T-helper 2 cell treated with Interferon-gamma antibody and Interleukin-4, amounts not matched to agents 100 ng/mL and 5 ng/mL, for 36 hours (primary cell): Measurements from ENCODE around the gene KRTAP10-4. TPM values are rescaled to one million over a fixed set of nuclear protein-coding genes. Genes with fewer than 3 reads are reported as not detected.
"Not testable (repeated sequence)": the region's sequence is repeated elsewhere in the genome, so short reads cannot be mapped to it uniquely, and the experiment has no call there.

ENCODE experiments used
- intact Hi-C: fragments of 100-400 bp; cut with micrococcal nuclease; formaldehyde crosslinking; loops from one replicate; pipeline ENCODE4 v1.15.1; 2023
- total RNA-seq: library from RNA; stranded (reverse); gene quantifications from 2 replicates; pipeline ENCODE4 v1.2.3, GENCODE V29; 2022

KRTAP10-4 gene
- total RNA-seq, 1 donor from 2014 or later: not detected

DNA sequence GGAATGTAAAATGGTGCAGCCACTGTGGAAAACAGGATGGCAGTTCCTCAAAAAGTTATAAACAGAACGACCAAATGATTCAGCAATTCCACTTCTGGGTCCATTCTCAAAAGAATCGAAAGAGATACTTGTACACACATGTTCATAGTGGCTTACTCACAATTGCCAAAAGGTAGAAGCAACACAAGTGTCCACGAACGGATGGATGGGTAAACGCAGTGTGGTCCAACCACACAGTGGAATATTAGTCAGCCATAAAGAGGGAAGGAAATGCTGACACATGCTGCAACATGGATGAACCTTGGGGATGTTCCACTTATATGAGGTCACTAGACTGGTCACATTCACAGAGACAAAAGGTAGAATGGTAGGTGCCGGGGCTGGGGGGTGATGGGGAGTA lies 38.8 kb upstream of the KRTAP10-4 start:
- intact Hi-C loops: no loop called here

DNA sequence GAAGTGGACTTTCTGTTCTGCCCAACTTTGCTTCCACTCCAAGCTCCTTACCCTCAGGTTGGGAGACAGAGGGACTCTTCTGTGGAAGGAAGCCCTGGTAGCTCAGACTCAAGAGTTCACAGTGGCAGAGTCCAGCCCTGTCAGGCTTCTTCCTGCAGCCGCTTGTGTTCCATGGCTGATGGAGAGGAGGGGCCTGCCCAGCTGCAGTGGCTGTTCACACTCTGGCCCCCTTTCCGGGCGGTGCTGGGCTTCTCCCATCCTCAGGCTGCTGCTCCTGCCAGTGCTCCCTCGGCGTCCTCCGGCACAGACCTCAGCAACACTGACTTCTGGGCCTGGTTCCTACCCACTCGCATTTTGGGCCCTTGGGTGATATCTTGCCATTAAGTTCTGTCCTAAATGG lies 37.6 kb upstream of the KRTAP10-4 start:
- intact Hi-C loops: no loop called here

DNA sequence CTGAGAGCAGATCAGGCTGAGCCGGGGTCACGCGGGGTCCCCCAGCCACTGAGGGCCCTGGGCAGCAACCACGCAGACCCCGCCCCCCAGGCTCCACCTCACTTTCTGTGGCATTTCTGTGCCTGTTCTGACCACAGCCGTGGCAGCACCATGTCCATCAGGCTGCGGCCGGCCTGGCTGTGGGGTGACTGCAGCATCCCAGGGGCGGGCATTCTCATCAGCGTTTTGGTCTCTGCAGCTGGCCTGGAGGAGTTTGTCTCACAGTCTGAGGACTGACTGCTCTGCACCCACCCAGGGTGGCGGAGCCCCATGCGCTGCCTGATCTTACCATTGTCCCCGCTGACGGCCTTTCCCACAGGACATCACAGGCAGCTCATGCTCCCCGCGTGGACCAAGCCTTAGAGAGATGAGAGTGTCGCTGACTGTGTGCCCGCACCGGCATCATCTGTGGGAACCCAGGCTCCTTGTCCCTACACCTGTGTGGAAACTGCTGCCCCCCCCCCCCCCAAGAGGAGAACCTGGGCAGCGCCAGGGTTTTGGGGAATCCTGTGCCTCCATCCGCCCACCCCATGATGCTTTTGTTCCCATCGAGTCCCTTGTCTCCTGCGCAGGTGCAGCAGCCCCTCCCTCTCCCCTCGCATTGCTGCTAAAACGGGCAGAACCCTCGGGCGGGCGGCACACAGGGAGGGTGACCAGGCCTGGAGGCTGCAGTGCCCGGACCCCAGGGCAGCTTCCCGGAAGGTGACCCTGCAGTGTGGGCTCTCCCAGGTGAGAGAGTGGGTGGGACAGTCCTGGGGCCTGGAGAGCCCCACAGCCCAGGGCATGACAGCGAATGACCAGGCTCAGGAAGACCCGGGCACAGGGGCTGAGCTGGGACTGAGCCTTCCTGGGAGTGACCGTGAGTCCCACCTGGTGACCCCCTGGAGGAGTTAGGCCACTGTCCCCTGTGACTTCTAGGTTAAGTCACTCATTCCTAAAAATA lies 35.3 kb upstream of the KRTAP10-4 start:
- intact Hi-C loops: no loop called here

DNA sequence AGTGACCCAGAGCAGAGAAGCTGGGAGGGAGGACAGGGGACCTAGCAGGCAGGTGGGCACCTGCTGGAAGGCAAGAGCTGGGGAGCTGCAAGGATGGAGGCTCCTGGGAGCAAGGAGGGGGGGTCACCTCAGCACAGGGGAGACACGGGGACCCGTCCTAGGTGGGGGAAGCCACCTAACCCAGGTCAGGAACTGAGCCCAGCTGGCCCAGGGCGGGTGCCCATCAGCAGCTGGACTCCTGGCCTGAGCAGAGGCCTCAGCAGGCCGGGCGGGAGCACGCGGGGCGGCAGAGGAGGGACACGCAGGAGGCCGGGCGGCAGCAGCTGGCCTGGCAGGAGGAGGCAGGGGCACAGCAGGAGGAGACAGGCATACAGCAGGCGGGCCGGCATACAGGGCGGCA lies 34.5 kb upstream of the KRTAP10-4 start:
- intact Hi-C loops: no loop called here

DNA sequence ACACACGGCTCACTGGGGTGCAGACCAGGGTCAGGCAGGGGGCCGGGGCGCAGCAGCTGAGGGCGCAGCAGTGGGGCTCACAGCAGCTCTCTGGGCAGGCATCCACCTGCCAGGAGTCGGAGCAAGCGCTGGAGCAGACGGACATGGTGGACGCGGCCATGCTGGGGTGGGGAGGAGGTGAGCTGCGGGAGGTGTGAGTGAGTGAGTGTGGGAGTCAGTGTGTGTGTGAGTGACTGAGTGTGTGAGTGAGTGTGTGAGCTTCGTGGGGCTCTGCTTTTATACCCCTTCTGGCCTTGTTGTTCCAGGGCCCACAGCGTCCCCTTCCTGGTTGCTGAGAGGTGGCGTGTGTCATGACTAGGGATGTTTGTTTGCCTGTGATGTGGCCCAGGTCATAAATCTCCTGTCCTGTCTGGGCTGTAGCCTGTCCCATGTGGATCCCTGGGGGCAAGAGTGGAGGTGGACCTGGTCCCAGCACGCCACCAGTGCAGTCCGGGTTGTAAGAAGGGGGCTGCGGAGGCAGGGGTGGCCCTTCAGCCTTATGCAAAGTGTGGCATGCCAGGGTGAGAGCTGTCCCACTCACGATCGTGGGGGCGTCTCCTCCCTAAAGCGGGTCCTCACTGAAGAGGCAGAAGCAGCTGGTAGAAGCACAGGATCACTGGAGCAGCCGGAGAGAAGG lies 33.4 kb upstream of the KRTAP10-4 start, which contains the start of gene KRTAP10-1:
Gene KRTAP10-1 (minus strand): TSS at position 205 of the 676 bp plus-strand sequence. CDS start 45 bp downstream, at position 160.
- intact Hi-C loops: no loop called here

DNA sequence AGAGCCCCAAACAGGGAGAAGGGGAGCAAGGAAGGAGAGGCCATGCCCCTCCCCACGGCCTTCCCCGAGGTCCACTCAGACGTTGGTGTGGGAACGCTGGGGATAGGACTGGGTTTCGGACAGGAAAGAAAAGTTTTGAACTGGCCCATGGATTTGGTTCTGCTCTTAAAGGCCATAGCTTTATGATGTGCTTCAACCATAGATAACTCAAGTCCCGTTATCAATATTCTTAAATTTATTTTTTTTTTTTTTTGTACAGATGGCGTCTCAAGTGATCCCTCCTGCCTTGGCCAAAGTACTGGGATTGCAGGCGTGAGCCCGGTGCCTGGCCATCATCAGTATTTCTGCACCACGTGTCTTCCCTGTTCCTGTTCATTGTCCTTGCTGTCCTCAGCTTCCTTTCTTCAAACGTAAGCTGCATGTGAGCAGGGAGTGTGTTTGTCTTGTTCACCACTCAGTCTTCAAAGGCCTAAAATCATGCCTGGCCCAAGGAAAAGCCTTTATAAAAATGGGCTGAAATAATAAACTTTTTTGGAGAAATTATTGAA lies 32.7 kb upstream of the KRTAP10-4 start:
- intact Hi-C loops: no loop called here

DNA sequence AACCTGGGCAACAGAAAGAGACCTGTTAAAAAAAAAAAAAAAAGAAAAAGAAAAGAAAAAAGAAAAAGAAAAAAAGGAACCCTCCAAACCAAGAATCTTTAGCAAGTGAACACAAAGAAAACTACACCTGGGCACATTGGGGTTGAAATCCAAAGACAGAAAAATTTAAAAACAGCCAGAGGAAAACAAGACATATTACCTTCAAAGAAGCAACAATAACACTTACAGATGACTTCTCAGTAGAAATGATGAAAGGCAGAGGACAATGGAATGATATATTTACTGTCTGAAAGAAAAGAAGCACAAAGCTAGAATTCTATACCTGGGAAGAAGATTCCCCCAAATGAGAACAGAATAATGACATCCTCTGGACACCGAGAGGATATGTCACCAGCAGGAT lies 30.8 kb upstream of the KRTAP10-4 start:
- intact Hi-C loops: no loop called here

DNA sequence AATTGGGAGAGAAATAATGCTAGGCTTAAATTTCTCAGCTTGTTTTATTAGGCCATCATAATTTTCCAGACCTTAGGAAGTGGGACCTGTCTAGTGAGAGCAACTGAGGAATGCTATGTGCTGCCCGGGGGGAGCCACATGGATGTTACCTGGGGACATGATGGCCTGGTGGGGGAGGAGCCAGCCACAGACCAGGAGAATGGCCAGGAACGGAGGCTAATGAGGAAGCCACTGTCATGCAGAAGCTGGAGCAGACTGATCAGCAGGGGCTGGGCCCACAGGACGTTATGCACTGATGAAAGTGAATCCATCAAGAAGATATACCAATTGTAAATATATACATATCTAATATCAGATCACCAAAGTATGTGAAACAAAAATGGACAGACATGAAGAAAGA lies 29.0 kb upstream of the KRTAP10-4 start:
- intact Hi-C loops: no loop called here

DNA sequence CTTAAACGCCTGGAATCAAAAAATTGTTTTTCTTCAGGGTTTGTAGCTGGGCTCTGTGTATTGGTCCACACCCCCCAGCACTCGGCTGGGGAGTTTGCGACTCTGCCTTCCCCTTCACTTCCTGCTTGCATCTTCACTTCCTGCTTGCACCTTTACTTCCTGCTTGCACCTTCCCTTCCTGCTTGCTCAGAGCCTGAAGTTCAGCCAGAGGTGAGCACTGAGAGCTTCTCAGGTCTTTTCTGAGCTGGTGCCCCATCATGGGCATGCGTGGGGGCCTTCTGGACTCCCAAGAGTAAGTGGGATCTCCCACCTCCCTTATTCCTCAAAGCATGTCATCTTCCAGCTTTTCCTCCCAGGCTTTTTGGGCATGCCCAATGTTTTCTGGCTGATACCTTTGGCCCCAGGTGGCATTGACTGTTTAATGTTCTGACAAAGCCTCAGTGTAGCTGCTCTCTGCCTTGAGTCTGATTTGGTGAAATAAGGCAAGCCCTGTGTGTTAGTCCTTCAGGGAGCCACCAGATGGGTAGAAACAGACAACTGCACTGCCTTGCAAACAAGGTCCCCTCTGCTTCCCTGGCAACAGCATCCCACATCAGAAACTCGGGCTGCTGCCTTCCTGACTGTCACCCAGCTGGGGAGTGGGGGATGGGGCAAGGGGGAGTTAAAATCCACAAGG lies 25.7 kb upstream of the KRTAP10-4 start:
- intact Hi-C loops: no loop called here

DNA sequence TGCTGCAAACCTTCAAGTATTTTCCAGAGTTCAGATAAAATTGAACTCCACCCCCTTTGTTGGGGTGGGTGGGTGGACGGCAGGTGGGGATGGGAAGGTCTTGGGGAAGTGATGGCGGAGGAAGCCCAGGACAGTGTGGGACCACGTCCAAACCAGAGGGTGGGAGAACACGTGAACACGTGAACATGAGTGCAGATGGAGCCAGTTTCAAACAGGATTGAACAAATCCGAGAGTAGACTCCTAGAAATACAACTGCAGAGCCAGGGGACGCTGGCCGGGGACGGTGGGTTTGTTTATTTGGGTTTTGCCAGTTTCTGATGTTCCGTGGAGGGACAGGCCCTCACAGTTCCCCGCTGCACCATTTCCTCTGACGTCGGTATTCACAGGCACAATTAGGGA lies 25.1 kb upstream of the KRTAP10-4 start:
- intact Hi-C loops: no loop called here

DNA sequence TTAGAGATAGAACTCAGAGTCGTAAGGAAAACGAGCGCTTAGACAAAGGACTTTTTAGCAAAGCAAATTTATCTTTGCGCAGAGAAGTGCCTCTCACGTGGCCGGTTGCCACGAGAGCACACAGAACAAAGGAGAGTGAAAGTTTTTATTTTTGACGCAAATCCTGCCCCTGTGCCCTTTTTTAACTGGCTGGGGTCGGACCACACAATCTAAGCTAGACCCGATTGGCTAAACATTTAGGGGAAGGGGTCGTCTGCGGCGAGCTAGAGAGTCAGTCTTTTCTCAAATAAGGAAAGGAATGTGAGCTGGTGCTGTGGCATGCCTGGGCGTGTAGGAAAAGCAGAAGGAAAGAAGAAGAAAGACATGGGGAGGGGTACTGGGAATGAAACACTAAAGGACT lies 24.6 kb upstream of the KRTAP10-4 start:
- intact Hi-C loops: no loop called here

DNA sequence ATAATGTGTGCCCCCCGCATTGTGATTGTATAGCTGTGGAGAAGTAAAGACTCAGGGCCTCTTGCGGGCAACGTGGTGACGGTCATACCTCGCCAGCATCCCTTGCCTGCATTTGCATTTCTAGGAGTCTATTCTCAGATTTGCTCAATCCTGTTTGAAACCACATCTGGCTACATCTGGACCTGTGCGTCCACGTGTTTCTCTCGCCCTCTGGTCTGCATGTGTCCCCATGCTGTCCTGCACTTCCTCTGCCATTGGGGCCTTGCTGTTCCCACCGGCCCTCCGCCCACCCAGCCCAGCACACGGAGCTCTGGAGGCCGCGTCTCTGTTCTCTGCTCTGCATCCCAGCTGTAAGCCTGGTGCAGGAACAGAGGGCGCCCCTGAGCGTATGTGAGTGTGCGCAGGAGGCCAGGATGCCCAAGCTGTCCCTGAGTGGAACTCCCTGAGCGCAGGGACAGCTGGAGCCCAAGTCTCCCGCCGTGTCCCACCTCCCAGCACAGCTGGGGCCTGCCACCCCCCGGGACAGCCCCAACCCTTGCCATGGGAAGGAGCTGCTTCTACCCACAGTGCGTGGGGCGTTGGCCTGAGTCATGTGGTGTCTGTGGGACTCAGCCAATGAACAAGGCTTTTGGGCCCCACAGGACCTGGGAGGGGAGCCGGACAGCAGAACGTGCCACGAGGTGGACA lies 23.9 kb upstream of the KRTAP10-4 start:
- intact Hi-C loops: no loop called here

DNA sequence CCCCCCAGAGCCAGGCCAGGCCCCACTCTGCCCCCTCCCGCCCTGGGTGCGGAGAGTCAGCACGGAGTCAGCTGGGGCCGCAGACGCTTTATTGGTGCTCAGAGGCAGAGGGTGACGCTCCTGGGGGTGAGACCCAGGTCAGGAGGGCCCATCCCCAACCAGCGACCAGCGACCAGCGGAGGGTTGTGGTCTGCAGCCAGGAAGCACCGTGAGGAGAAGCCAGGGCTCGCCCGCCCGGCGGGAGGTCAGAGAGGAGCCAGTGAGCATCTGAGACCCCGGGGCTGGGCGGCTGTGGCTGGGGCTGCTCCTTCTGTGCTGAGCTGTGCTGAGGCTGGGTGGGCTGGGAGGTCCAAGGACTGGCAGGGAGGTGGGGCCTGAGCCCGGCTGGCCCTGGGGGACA lies 23.2 kb upstream of the KRTAP10-4 start:
- intact Hi-C loops: not testable (repeated sequence)

DNA sequence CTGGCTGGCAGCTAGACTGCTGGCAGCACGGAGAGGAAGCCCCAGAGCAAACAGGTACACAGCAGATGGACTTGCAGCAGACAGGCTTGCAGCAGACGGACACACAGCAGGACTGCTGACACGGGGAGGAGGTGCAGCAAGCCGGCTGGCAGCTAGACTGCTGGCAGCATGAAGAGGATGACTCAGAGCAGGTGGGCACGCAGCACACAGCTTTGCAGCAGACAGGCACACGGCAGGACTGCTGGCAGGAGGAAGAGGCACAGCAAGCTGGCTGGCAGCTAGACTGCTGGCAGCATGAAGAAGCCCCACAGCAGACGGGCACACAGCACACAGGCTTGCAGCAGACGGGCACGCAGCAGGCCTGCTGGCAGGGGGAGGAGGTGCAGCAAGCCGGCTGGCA lies 22.7 kb upstream of the KRTAP10-4 start:
- intact Hi-C loops: no loop called here

DNA sequence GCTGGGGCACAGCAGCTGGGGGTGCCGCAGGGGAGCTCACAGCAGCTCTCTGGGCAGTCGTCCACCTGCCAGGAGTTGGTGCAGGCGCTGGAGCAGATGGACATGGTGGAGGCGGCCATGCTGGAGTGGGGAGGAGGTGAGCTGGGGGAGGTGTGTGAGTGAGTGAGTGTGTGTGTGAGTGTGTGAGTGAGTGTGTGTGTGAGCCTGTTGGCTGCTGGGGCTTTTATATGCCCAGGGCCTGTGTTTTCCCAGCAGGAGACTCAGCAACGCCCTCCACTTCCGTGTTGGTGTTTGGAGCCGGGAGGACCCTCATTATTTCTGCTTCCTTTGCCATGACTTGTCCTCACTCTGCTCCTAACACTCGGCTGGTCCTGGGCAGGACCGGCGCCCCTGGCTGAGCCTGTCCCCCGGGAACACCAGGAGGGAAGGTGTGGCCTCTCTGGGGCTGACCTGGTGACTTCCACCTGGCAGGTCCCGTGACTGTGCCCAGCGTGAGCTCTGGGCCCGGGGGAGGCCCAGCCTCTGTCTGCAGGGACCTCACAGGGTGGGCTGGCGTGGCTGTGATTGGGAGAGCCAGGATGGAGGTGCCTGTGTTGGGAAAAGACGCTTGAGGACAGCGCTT lies 22.1 kb upstream of the KRTAP10-4 start, which contains the start of gene KRTAP10-2:
Gene KRTAP10-2 (minus strand): TSS at position 166 of the 622 bp plus-strand sequence. CDS start 47 bp downstream, at position 119.
- intact Hi-C loops: no loop called here

DNA sequence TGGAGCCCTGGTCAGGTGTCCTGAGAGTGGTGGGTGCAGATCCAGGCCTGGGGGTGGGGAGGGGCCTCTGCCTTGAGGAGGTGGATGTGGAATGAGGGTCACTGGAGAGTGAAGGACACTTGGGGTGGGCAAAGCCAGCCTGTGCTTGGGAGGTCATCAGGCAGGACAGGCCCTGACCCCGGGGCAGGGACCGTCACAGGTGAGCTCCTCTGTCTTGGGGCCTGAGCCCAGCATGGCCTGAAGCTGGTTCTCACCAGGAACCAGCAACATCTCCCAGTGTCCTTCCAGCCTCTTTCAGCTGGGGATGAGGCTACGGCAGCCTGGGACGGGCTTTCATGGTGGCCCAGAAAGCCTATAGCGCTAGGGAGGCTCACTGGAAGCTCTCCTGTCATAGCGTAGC lies 21.4 kb upstream of the KRTAP10-4 start:
- intact Hi-C loops: no loop called here

DNA sequence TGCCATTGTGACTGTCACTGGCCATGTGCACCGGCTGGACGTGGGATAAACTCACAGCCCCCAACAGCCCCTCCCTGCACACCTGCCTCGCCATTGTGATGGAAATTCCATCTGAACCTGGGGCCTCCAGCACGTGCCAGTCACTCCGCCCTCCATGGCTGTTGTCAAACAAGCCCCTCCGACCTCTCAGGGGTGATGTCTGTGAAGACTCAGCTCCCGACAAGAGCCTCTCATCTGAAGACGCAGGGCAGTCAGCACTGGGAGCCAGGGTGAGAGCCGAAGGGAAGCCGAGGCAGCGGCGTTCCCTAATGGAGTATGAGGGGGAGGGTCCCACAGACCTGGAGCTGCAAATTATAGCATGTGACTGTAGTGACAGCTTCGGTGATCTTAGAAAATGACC lies 20.8 kb upstream of the KRTAP10-4 start:
- intact Hi-C loops: no loop called here

DNA sequence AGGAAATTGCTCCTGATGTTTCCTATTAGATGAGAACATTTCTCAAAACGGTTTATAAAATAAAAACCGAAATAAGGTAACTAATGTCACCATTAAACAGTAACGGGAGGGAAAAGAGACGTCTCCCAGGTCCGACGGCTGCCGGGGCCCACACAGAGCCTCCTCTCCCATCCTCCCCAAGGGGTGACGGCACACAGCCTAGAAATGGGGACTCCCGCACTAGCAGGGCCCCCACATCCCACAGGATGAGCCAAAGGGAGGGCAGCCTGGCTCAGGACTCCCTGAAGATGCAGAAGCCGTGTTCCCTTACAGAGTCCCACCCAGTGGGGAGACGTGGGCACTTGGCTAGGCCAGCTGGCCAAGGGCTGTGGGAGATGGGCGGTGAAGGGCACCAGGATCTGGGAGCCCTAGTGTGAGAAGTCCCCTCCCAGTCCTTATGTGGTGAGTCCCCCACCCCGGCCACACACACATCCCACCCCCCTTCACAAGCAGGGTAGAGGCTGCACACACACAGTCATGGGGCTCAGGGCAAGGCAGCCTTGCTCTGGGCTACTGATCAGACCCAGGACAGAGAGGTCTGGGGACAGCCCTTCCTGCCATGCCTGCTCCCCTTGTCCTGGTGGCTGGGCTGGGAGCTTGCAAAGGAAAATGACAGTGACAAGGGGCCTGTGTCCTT lies 18.2 kb upstream of the KRTAP10-4 start:
- intact Hi-C loops: no loop called here

DNA sequence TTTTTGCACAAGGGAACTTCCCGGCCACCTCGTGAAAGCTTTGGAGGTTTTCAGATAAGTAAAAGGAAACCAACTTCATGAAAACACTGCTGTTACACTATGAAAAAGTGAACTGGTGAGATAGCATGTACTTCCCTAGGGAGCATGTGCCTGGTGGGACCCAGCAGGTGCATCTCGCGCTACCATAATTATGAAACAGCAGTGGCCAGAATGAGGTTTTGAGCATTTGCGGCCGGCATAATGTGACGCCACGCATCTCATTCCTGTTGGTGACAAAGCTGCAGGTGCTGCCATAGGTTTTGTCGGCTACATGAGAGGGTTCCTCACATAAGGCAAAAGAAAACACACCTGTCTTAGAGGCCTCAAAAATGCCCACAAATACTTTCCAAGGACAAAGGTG lies 16.6 kb upstream of the KRTAP10-4 start:
- intact Hi-C loops: no loop called here
